ENCODE data around the gene CHRNA4.
A peak's percentile ranks its signal among the peaks of the same experiment; 100 is the strongest.
"Not testable (repeated sequence)": the region's sequence is repeated elsewhere in the genome, so short reads cannot be mapped to it uniquely, and the experiment has no call there.

Gene CHRNA4

DNA sequence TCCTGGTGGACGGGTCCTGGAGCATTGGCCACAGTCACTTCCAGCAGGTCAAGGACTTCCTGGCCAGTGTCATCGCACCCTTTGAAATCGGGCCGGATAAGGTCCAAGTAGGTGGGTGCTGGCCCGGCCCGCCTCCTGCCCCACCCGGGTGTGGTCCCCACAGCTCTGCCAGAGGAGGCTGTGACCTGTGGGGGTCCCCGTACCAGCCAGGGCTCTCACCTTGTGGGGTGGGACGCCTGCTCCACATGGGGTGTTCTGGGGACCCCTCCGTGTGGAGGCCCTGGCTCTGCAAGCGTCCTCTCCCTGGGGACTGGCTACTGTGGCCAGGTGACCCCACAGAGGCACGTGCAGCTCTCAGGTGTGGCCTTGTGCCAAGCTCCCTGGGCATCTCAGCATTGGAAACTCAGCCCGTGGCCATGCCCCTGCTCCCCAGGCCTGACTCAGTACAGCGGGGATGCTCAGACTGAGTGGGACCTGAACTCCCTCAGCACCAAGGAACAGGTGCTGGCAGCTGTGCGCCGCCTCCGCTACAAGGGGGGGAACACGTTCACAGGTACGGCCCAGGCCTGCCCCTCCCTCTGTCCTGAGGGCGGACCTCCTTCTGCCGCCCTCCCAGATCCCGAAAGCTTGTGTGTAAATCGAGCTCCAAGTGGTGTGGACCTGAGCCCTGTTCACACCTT is 53.5 kb downstream of the CHRNA4 start:
- Histone ChIP-seq H3K4me1 (ENCODE audit: insufficient read depth, poor library complexity, severe bottlenecking) (no peaks in the 10 kb centered on the region), H3K27ac (ENCODE audit: poor library complexity, severe bottlenecking) (no peak overlapping the region), H3K36me3 (ENCODE audit: low read depth) (no peaks in the 10 kb centered on the region), H3K9me3 (ENCODE audit: severe bottlenecking) (no peaks in the 10 kb centered on the region), H3K27me3 (ENCODE audit: insufficient read depth, poor library complexity, severe bottlenecking) (peaks cover 20% of the 10 kb centered on the region), H3K4me3 (ENCODE audit: severe bottlenecking) (no peak overlapping the region)
- ATAC-seq (ENCODE audit: low read depth) = no peak
- DNase-seq (ENCODE audit: low spot score) = peak; percentile 83
- TF ChIP-seq, protein P1, sequence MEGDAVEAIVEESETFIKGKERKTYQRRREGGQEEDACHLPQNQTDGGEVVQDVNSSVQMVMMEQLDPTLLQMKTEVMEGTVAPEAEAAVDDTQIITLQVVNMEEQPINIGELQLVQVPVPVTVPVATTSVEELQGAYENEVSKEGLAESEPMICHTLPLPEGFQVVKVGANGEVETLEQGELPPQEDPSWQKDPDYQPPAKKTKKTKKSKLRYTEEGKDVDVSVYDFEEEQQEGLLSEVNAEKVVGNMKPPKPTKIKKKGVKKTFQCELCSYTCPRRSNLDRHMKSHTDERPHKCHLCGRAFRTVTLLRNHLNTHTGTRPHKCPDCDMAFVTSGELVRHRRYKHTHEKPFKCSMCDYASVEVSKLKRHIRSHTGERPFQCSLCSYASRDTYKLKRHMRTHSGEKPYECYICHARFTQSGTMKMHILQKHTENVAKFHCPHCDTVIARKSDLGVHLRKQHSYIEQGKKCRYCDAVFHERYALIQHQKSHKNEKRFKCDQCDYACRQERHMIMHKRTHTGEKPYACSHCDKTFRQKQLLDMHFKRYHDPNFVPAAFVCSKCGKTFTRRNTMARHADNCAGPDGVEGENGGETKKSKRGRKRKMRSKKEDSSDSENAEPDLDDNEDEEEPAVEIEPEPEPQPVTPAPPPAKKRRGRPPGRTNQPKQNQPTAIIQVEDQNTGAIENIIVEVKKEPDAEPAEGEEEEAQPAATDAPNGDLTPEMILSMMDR (IDR thresholded peaks at IDR 0.05; ENCODE audit: poor library complexity, severe bottlenecking) = no peak

DNA sequence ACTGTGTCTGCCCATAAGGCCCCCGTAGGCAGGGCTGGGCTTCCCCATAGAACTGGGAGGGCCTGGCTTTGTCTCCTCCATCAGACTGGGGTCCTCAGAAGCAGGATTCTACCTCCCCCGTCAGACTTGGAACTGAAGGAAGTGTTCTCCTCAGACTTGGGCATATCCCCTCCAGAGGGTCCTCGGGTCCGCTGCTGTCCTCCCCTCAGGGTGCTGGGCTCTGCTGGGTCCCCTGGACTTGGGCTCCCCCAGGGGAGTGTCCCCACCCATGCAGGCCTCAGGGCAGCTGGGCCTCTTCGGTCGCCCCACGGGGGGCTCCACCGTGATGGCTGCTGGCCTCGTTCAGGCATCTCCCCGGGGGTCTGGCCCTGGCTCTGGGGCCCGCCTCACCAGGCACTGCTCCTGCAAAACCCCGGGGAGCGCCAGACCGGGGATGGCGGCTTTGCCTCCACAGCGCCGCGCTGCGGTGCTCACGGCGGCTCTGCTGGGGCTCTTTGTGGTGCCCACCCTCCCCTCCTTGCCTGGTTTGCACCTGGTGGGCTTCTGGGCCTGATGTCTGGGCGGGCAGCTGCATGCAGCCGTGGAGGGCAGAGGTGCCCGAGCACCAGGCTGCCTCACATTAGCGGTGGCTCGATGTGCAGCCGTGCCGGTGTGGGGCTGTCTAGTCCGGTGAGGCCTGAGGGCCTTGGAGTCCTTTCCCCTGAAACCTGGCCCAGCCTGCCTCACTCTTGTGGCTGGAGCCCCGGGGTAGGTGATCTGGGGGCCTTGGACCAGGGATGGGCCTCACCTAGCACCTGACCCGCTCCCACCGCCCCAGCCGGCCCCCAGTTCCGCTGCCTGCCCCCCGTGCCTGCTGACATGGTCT is 54.2 kb downstream of the CHRNA4 start:
- TF ChIP-seq, protein P1 (IDR thresholded peaks at IDR 0.05; ENCODE audit: poor library complexity, severe bottlenecking) = no peak
- H3K4me3 ChIP-seq (ENCODE audit: severe bottlenecking) = no peak overlapping the region
- ATAC-seq (ENCODE audit: low read depth) = no peak
- H3K4me1 ChIP-seq (ENCODE audit: insufficient read depth, poor library complexity, severe bottlenecking) = no peaks in the 10 kb centered on the region
- H3K27me3 ChIP-seq (ENCODE audit: insufficient read depth, poor library complexity, severe bottlenecking) = peaks cover 20% of the 10 kb centered on the region
- DNase-seq (ENCODE audit: low spot score) = peak; percentile 84
- H3K27ac ChIP-seq (ENCODE audit: poor library complexity, severe bottlenecking) = no peak overlapping the region
- peaks cover 5% of the 10 kb centered on the region for H3K9me3 ChIP-seq (ENCODE audit: severe bottlenecking)
- no peaks in the 10 kb centered on the region for H3K36me3 ChIP-seq (ENCODE audit: low read depth)

DNA sequence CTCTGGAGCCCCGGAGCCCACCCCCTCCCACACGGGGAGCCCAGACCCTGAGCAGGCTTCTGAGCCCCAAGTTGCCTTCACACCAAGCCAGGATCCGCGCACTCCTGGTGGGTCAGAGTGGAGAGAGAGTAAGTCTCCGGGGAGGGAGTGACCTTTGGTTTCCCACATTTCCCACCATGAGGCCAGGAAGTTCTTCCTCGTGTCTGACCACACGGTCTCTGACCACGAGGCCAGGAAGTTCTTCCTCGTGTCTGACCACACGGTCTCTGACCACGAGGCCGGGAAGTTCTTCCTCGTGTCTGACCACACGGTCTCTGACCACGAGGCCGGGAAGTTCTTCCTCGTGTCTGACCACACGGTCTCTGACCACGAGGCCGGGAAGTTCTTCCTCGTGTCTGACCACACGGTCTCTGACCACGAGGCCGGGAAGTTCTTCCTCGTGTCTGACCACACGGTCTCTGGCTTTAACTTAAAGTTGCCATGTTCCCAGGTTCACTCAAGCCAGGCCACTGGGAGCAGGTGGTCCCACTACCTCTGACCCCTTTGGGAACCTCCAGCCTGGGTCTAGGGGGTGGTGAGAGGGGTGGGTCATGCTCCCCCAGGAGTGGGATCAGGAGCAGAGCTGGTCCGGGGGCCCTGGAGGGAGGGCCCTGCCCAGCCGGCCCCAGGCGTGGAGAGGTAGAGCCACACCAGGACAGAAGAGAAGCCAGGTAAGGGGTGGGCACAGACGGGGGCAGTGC is 55.0 kb downstream of the CHRNA4 start:
- H3K27ac ChIP-seq (ENCODE audit: poor library complexity, severe bottlenecking); H3K4me3 ChIP-seq (ENCODE audit: severe bottlenecking); H3K36me3 ChIP-seq (ENCODE audit: low read depth); H3K4me1 ChIP-seq (ENCODE audit: insufficient read depth, poor library complexity, severe bottlenecking); ATAC-seq (ENCODE audit: low read depth): not testable (repeated sequence)
- DNase-seq (ENCODE audit: low spot score) = peak; percentile 80
- Histone ChIP-seq H3K27me3 (ENCODE audit: insufficient read depth, poor library complexity, severe bottlenecking) (peaks cover 20% of the 10 kb centered on the region), H3K9me3 (ENCODE audit: severe bottlenecking) (peaks cover 11% of the 10 kb centered on the region)

DNA sequence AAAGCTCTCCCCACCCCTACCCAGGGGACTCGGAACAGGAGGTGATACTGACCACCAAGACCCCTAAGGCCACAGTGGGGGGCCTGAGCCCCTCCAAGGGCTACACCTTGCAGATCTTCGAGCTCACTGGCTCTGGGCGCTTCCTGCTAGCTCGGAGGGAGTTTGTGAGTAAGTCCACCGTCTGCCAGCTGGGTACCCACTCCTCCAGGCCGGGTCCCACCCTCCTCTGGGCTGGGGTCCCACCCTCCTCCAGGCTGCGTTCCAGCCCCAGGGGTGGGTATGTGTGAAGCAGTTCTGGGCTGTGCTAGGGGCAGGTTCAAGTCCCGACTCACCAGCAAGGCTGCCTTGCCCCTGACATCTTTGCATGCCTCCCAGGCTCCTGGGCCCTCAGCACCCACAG is 55.8 kb downstream of the CHRNA4 start:
- Histone ChIP-seq H3K27ac (ENCODE audit: poor library complexity, severe bottlenecking) (no peak overlapping the region), H3K4me1 (ENCODE audit: insufficient read depth, poor library complexity, severe bottlenecking) (no peaks in the 10 kb centered on the region), H3K27me3 (ENCODE audit: insufficient read depth, poor library complexity, severe bottlenecking) (peaks cover 27% of the 10 kb centered on the region), H3K36me3 (ENCODE audit: low read depth) (no peaks in the 10 kb centered on the region), H3K9me3 (ENCODE audit: severe bottlenecking) (peaks cover 17% of the 10 kb centered on the region), H3K4me3 (ENCODE audit: severe bottlenecking) (no peak overlapping the region)
- TF ChIP-seq, protein P1 (IDR thresholded peaks at IDR 0.05; ENCODE audit: poor library complexity, severe bottlenecking) = no peak
- DNase-seq (ENCODE audit: low spot score) = peak; percentile 80
- ATAC-seq (ENCODE audit: low read depth) = no peak

DNA sequence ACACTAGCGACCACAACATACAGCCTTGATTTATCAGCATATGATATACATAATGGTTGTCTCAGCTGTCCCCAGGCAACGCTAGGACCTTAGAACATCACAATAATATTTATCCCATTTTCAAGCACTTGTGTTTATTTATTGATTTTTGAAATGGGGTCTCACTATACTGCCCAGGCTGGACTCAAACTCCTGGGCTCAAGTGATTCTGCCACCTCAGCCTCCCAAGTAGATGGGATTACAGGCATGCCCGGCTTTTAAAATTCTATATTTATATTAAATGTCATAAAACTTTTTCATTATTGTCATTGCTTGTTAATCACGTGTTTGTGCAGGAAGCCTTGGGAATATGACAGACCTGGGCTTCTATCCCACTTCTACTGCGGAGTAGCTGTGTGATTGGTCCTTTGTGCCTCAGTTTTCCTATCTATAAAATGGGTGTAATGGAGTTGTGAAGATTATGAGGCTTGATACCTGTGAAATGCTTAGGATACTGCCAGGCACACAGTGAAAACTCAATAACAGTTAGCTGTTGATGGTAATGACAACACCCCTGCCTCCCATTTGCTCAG is 58.0 kb downstream of the CHRNA4 start:
- H3K9me3 ChIP-seq (ENCODE audit: severe bottlenecking) = peaks cover 17% of the 10 kb centered on the region
- H3K36me3 ChIP-seq (ENCODE audit: low read depth) = no peaks in the 10 kb centered on the region
- no peak overlapping the region for H3K27ac ChIP-seq (ENCODE audit: poor library complexity, severe bottlenecking)
- H3K4me1 ChIP-seq (ENCODE audit: insufficient read depth, poor library complexity, severe bottlenecking) = no peaks in the 10 kb centered on the region
- ATAC-seq (ENCODE audit: low read depth) (no peak), DNase-seq (ENCODE audit: low spot score) (no peak)
- H3K27me3 ChIP-seq (ENCODE audit: insufficient read depth, poor library complexity, severe bottlenecking) = peaks cover 23% of the 10 kb centered on the region
- H3K4me3 ChIP-seq (ENCODE audit: severe bottlenecking) = no peak overlapping the region
- TF ChIP-seq, protein P1 (IDR thresholded peaks at IDR 0.05; ENCODE audit: poor library complexity, severe bottlenecking) = no peak

Measured in RWPE2 (cell line).